Osteocyte (in vitro differentiated cells): ENCODE data around the gene MATN1. TPM values are rescaled to one million over a fixed set of nuclear protein-coding genes. Genes with fewer than 3 reads are reported as not detected.

ENCODE experiments used
- DNase-seq: peaks from one replicate; pipeline ENCODE4 v3.0.0; 2021; ENCODE audit warnings: mixed read lengths; ENCODE audit not compliant: unreplicated experiment; ENCODE audit errors: extremely low spot score
- H3K27ac Mint-ChIP-seq: one replicate; pipeline ENCODE4 v1.8.0; 2021; ENCODE audit warnings: mild to moderate bottlenecking, mixed read lengths; ENCODE audit not compliant: unreplicated experiment
- H3K27me3 Mint-ChIP-seq: one replicate; pipeline ENCODE4 v1.8.0; 2021; ENCODE audit warnings: mixed read lengths; ENCODE audit not compliant: unreplicated experiment
- H3K36me3 Mint-ChIP-seq: one replicate; pipeline ENCODE4 v1.8.0; 2021; ENCODE audit warnings: mixed read lengths; ENCODE audit not compliant: unreplicated experiment
- H3K4me1 Mint-ChIP-seq: one replicate; pipeline ENCODE4 v1.8.0; 2021; ENCODE audit warnings: mixed read lengths; ENCODE audit not compliant: unreplicated experiment
- H3K4me3 Mint-ChIP-seq: one replicate; pipeline ENCODE4 v1.8.0; 2021; ENCODE audit warnings: mild to moderate bottlenecking, moderate library complexity, mixed read lengths; ENCODE audit not compliant: unreplicated experiment
- H3K9me3 Mint-ChIP-seq: one replicate; pipeline ENCODE4 v1.8.0; 2021; ENCODE audit warnings: mixed read lengths; ENCODE audit not compliant: unreplicated experiment
- CTCF ChIP-seq: fragments of 200-600 bp; sonication (generic); IDR thresholded peaks from 2 replicates; pipeline ENCODE4 v1.5.0; 2021; ENCODE audit warnings: antibody characterized with exemption, mild to moderate bottlenecking, moderate library complexity
- total RNA-seq: library from RNA; stranded (reverse); gene quantifications from 2 replicates; pipeline ENCODE4 v1.2.1, GENCODE V29; 2021

The MATN1 gene
- total RNA-seq, 1 donor from 2014 or later = 0.99 TPM

DNA sequence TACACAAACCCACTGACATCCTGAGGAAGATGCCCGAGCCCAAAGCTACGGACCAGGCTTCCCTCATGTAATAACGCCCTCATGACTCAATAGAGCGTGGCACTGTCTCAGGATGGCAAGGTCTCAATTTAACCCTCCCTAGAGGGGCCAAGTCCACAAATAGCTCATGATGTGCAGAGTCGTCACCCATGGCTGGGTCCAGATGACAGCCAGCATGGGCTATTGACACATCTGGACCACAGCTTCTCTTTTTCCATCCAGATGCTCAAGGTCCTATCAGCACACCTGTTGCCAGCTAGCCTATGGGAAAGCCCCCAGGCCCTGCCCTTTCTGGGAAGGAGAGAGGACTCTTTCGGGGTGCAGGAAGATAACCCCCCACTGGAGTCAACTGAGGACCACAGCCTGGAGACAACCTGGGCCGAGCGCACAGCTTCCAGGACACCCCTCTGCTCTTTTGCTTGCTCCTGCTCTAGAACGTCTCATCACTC, 31.3 kb upstream of the MATN1 start:
- DNase-seq = no peak
- H3K27ac Mint-ChIP-seq = no peak overlapping the region
- H3K9me3 Mint-ChIP-seq = no peaks in the 10 kb centered on the region
- peaks cover 14% of the 10 kb centered on the region for H3K4me1 Mint-ChIP-seq
- no peak overlapping the region for H3K4me3 Mint-ChIP-seq
- H3K36me3 Mint-ChIP-seq = no peaks in the 10 kb centered on the region
- H3K27me3 Mint-ChIP-seq = peaks cover 5% of the 10 kb centered on the region
- no peak for TF ChIP-seq CTCF

DNA sequence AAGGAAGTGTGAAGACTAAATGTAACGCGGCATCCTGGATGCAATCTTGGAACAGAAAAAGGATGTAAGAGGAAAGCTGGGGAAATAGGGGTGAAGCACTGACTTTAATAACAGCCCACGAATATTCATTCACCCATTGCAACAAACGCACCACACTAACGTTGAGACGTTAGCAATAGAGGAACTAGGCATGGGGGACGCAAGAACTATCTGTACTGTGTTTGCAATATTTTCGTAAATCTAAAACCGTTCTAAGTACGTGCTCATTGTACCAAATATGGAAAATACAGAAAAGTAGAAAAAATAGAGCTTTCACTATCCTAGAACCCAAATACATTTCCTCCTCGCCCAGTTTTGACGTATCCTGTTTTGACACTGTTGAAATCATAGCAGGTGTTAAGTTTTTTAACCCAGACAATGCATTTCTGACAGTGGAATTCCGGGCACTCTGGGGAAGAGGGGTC, 30.3 kb upstream of the MATN1 start:
- TF ChIP-seq CTCF = no peak
- no peak for DNase-seq
- H3K4me1 Mint-ChIP-seq = peaks cover 12% of the 10 kb centered on the region
- no peaks in the 10 kb centered on the region for H3K36me3 Mint-ChIP-seq
- H3K27ac Mint-ChIP-seq = no peak overlapping the region
- no peak overlapping the region for H3K4me3 Mint-ChIP-seq
- H3K9me3 Mint-ChIP-seq = no peaks in the 10 kb centered on the region
- H3K27me3 Mint-ChIP-seq = peaks cover 5% of the 10 kb centered on the region

DNA sequence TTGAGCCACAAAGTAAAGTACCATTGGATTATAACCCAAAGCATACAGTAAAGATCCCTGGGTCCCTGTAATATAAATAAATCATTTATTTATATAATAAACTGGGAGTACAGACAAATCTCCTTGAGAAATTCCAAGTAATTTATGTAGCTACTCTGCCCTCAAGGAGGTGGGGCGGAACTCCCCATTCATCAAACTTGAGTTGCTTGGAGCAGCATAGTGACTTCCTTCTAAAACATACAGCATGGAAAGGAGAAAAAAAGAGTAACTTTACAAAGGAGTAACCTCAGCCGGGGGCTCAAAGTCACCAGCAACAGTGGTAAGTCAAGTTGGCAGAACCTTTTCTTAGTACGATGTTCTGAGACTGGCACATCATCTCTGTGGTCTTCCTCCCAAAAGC, 29.7 kb upstream of the MATN1 start:
- Mint-ChIP-seq H3K4me3 (no peak overlapping the region), H3K4me1 (peaks cover 12% of the 10 kb centered on the region), H3K36me3 (no peaks in the 10 kb centered on the region), H3K9me3 (no peaks in the 10 kb centered on the region), H3K27ac (no peak overlapping the region), H3K27me3 (peaks cover 5% of the 10 kb centered on the region)
- TF ChIP-seq CTCF = no peak
- no peak for DNase-seq

DNA sequence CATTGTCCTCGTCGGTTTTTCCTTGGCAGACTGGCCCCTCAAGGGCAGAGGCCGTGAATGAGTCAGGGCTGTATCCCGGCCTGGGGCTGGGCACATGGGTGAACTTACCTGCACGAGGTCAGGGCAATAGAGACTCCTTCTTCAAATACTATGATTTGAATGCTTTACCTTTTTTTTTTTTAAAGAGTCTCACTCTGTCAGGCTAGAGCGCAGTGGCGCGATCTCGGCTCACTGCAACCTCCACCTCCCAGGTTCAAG, 29.2 kb upstream of the MATN1 start:
- no peak for DNase-seq
- Mint-ChIP-seq H3K36me3 (no peaks in the 10 kb centered on the region), H3K9me3 (no peaks in the 10 kb centered on the region), H3K27ac (no peak overlapping the region), H3K4me1 (peaks cover 12% of the 10 kb centered on the region), H3K27me3 (peaks cover 5% of the 10 kb centered on the region), H3K4me3 (no peak overlapping the region)
- TF ChIP-seq CTCF = no peak

- no peak for DNase-seq
- H3K9me3 Mint-ChIP-seq = no peaks in the 10 kb centered on the region
- peaks cover 9% of the 10 kb centered on the region for H3K4me1 Mint-ChIP-seq
- no peaks in the 10 kb centered on the region for H3K36me3 Mint-ChIP-seq
- peaks cover 6% of the 10 kb centered on the region for H3K27me3 Mint-ChIP-seq
- H3K4me3 Mint-ChIP-seq = no peak overlapping the region
- TF ChIP-seq CTCF = no peak
- H3K27ac Mint-ChIP-seq = no peak overlapping the region
These were observed 28.7 kb upstream of the MATN1 start for GRCh38 chr1:30751830-30752650.
